ENCODE results near the gene TRIM52. TPM values are rescaled to one million over a fixed set of nuclear protein-coding genes. Genes with fewer than 3 reads are reported as not detected.
A peak's percentile ranks its signal among the peaks of the same experiment; 100 is the strongest.

TRIM52 gene
- total and polyA plus RNA-seq, 9 of the 15 experiments (the other 6 are each of a cell fraction or from before 2014, with no cell fraction given), result 3.3 to 21.9 (median 13.5) TPM

DNA sequence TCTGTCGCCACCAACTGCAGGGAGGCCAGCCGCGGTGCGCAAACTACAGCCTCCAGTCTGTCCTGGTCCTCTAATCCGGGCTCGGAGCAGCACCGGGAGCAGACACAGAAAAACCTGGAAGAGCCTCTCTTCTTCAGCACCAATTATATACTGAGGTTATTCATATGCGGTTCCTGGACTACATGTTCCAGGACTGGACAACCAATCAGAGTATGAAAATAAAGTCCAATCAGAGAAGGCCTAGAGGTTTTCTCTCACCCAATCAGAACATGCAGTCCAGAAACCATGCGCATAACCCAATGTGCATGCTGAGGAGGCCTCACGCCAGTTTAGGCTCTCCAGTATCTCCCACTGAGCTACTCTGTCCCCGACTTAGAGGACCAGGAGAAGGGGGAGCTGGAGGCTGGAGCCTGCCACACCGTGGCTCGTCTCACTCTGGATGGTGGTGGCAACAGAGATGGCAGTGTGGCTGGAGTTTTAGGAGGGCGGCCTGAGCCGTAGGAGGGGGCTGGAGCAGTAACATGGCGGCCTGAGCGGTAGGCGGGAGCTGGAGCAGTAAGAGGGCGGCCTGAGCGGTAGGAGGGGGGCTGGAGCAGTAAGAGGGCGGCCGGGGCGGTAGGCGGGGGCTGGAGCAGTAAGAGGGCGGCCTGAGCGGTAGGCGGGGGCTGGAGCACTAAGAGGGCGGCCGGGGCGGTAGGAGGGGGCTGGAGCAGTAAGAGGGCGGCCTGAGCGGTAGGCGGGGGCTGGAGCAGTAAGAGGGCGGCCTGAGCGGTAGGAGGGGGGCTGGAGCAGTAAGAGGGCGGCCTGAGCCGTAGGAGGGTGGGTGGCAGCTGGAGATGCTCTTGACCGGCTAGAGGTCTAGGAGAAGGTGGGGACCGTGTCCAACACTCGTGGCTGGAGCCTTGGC is 20.4 kb upstream of the TRIM52 start (continued):
- no peak for TF ChIP-seq ZNF561 (CRISPR knock-in tag; conservative IDR thresholded peaks at IDR 0.05)
- TF ChIP-seq SNRNP70 (optimal IDR thresholded peaks at IDR 0.05; ENCODE audit: low read depth, low read length), result no peak
- peak in 1 of 2 experiments; percentile 95; a peak in 3 of 4 replicates for TF ChIP-seq HDAC1 (IDR thresholded peaks at IDR 0.05)
- no peak for TF ChIP-seq POU5F1 (IDR thresholded peaks at IDR 0.05; ENCODE audit: borderline replicate concordance, low read depth, low read length, partially characterized antibody)

DNA sequence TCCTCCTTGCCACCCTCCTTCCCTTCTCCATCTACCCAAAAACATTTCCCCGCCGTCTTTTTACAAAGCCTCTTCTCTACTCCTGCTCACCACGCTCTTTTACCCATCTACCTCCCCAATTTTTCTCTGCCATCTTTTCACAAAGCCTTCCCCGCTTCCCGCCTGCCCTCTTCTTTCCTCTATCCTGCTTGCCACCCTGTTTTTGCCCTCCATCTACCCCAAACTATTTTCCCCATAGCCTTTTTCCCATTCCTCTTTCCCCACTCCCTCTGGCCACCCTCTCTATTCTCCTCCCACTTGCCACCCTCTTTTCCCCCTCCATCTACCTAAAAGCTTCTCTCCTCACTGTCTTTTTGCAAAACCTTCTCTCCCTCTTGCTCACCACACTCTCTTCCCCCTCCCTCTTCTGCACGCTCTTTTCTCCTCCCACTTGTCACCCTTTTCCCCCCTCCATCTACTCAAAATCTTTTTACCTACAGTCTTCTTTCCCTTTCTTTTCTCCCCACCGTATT is 19.4 kb upstream of the TRIM52 start:
- no peak for FAIRE-seq
- ATAC-seq, result peak; percentile 24; the same call in 1 of the 3 replicates
- peak overlapping the region; percentile 89 for H3K9ac ChIP-seq (ENCODE audit: insufficient read depth in 1 of 2, low read depth in 2 of 2, low read length in 2 of 2)
- CTCF ChIA-PET (ENCODE audit: low intra/inter-chr PET ratio), result no interaction called here
- peak in 1 of 4 experiments; percentile 38 for DNase-seq (ENCODE audit: extremely low read depth in 1 of 4, low spot score in 3 of 4)
- H3K9me1 ChIP-seq (ENCODE audit: control insufficient read depth, insufficient read depth, low read length), result no peaks in the 10 kb centered on the region
- no peaks in the 10 kb centered on the region for H3K27me3 ChIP-seq (ENCODE audit: control insufficient read depth in 2 of 2, insufficient read depth in 2 of 2, low read length in 2 of 2)
- no peaks in the 10 kb centered on the region for H3K9me3 ChIP-seq (replicated peaks; ENCODE audit: control insufficient read depth, insufficient read depth, low read depth, low read length)
- H3K79me2 ChIP-seq (ENCODE audit: control insufficient read depth, insufficient read depth, low read length), result peaks cover 54% of the 10 kb centered on the region
- H3K4me1 ChIP-seq (replicated peaks in 1 of 2; ENCODE audit: control insufficient read depth in 2 of 2, insufficient read depth in 2 of 2, low read length in 2 of 2), result peaks cover 0 to 24% of the 10 kb centered on the region in 2 experiments; a peak in 3 of 5 replicates
- H2AFZ ChIP-seq (ENCODE audit: low read depth, low read length), result peak overlapping the region; percentile 91
- no TSS peak for BruUV-seq (replicated peaks)
- in situ Hi-C loops (cut with MboI), result no loop called here
- H3K27ac ChIP-seq (ENCODE audit: extremely low read depth, low read depth, low read length), result no peak overlapping the region; the same call in 2 of the 3 replicates
- WGBS (ENCODE audit: insufficient coverage, low coverage, missing lambda C conversion rate), result 5% methylated on average over 7 of the region's 7 CpGs
- peaks cover 22% of the 10 kb centered on the region; the same call in 1 of the 3 replicates for H3K36me3 ChIP-seq (ENCODE audit: control insufficient read depth, insufficient read depth, low read length)
- POLR2A ChIA-PET, result interaction anchor here (1.0 to 1.7 kb wide), 5 partner anchors 9 to 36 kb away, joined by 4 to 10 read pairs (median 5); partner anchors contain the start of gene RACK1
- H3K4me2 ChIP-seq (ENCODE audit: insufficient read depth, low read length), result peak overlapping the region; percentile 97
- peak overlapping the region; percentile 86 for H3K4me3 ChIP-seq
- intact Hi-C loops (cut with micrococcal nuclease), result no loop called here
- peaks cover 5% of the 10 kb centered on the region; the same call in 1 of the 2 replicates for H4K20me1 ChIP-seq (replicated peaks; ENCODE audit: control insufficient read depth, insufficient read depth, low read length)
- TF ChIP-seq, protein P1, sequence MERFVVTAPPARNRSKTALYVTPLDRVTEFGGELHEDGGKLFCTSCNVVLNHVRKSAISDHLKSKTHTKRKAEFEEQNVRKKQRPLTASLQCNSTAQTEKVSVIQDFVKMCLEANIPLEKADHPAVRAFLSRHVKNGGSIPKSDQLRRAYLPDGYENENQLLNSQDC (CRISPR knock-in tag; IDR thresholded peaks at IDR 0.05), result no peak
- TF ChIP-seq MED1 (CRISPR knock-in tag; IDR thresholded peaks at IDR 0.05; ENCODE audit: borderline replicate concordance), result no peak
- TF ChIP-seq, protein P2, sequence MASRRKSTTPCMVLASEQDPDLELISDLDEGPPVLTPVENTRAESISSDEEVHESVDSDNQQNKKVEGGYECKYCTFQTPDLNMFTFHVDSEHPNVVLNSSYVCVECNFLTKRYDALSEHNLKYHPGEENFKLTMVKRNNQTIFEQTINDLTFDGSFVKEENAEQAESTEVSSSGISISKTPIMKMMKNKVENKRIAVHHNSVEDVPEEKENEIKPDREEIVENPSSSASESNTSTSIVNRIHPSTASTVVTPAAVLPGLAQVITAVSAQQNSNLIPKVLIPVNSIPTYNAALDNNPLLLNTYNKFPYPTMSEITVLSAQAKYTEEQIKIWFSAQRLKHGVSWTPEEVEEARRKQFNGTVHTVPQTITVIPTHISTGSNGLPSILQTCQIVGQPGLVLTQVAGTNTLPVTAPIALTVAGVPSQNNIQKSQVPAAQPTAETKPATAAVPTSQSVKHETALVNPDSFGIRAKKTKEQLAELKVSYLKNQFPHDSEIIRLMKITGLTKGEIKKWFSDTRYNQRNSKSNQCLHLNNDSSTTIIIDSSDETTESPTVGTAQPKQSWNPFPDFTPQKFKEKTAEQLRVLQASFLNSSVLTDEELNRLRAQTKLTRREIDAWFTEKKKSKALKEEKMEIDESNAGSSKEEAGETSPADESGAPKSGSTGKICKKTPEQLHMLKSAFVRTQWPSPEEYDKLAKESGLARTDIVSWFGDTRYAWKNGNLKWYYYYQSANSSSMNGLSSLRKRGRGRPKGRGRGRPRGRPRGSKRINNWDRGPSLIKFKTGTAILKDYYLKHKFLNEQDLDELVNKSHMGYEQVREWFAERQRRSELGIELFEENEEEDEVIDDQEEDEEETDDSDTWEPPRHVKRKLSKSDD (conservative IDR thresholded peaks at IDR 0.05; ENCODE audit: low read length), result no peak
- TF ChIP-seq, protein P3, sequence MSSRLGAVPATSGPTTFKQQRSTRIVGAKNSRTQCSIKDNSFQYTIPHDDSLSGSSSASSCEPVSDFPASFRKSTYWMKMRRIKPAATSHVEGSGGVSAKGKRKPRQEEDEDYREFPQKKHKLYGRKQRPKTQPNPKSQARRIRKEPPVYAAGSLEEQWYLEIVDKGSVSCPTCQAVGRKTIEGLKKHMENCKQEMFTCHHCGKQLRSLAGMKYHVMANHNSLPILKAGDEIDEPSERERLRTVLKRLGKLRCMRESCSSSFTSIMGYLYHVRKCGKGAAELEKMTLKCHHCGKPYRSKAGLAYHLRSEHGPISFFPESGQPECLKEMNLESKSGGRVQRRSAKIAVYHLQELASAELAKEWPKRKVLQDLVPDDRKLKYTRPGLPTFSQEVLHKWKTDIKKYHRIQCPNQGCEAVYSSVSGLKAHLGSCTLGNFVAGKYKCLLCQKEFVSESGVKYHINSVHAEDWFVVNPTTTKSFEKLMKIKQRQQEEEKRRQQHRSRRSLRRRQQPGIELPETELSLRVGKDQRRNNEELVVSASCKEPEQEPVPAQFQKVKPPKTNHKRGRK (tag; IDR thresholded peaks at IDR 0.05), result peak; percentile 90; the same call in 1 of the 2 replicates
- no peak for TF ChIP-seq ADNP (tag; IDR thresholded peaks at IDR 0.05)
- 0 out of 2 replicates have a peak, but pooled peaks have one; percentile 29 for TF ChIP-seq SMARCA4 (IDR thresholded peaks at IDR 0.05)
- no peak for TF ChIP-seq FOXK2 (conservative IDR thresholded peaks at IDR 0.05 in 1 of 2, IDR thresholded peaks at IDR 0.05 in 1 of 2; ENCODE audit: low read depth in 2 of 2)
- no peak for TF ChIP-seq SMAD1 (IDR thresholded peaks at IDR 0.05; ENCODE audit: low read depth, low read length, partially characterized antibody)
